Left kidney (tissue), 2 donors: ENCODE results near the gene RANBP9. TPM values are rescaled to one million over a fixed set of nuclear protein-coding genes. Genes with fewer than 3 reads are reported as not detected.

ENCODE experiments used
- DNase-seq: peaks from one replicate; pipeline ENCODE4 v3.0.0-alpha.2; 2013
- polyA plus RNA-seq: library from polyadenylated mRNA; unstranded; fragments of 120-200 nt; gene quantifications from one replicate; pipeline ENCODE4 v1.2.1, GENCODE V29; 2013; ENCODE audit not compliant: insufficient read length

Gene RANBP9
- polyA plus RNA-seq, 1 donor, result 55.5 TPM

- DNase-seq, result no peak
Observed at GRCh38 chr6:13654496-13654895, 57.1 kb downstream of the RANBP9 start.

- no peak for DNase-seq
Observed at GRCh38 chr6:13653296-13653695, 58.3 kb downstream of the RANBP9 start.

- DNase-seq, result no peak
Observed at GRCh38 chr6:13649393-13649792, 62.2 kb downstream of the RANBP9 start.

GRCh38 chr6:13648850-13649249 lies 62.8 kb downstream of the RANBP9 start:
- no peak for DNase-seq

GRCh38 chr6:13643125-13643524 lies 68.5 kb downstream of the RANBP9 start:
- no peak for DNase-seq

- DNase-seq, result no peak
Observed at GRCh38 chr6:13641315-13641714, 70.3 kb downstream of the RANBP9 start.

GRCh38 chr6:13638626-13639025 lies 73.0 kb downstream of the RANBP9 start:
- no peak for DNase-seq

GRCh38 chr6:13638014-13638413 lies 73.6 kb downstream of the RANBP9 start:
- DNase-seq, result no peak

GRCh38 chr6:13635948-13636658 lies 75.5 kb downstream of the RANBP9 start:
- no peak for DNase-seq

GRCh38 chr6:13633343-13633742 lies 78.3 kb downstream of the RANBP9 start:
- no peak for DNase-seq

GRCh38 chr6:13630499-13630898 lies 81.1 kb downstream of the RANBP9 start:
- no peak for DNase-seq

GRCh38 chr6:13629459-13630116 lies 82.0 kb downstream of the RANBP9 start:
- DNase-seq, result no peak

- no peak for DNase-seq
Observed at GRCh38 chr6:13624871-13625288, 86.8 kb downstream of the RANBP9 start.

GRCh38 chr6:13617066-13617465 lies 94.6 kb downstream of the RANBP9 start:
- no peak for DNase-seq

- DNase-seq, result peak; percentile 25
Observed at GRCh38 chr6:13615792-13616120, 95.9 kb downstream of the RANBP9 start.

- peak; percentile 97 for DNase-seq
Observed at GRCh38 chr6:13614926-13615791, 96.5 kb downstream of the RANBP9 start, which contains the start of gene NOL7. TSS of gene NOL7 (plus strand) at chr6:13615335. CDS start at chr6:13615359, 24 bp downstream.

GRCh38 chr6:13614126-13614925 lies 97.3 kb downstream of the RANBP9 start:
- DNase-seq, result no peak

GRCh38 chr6:13613029-13613594 lies 98.5 kb downstream of the RANBP9 start:
- DNase-seq, result no peak

GRCh38 chr6:13611715-13612114 lies 99.9 kb downstream of the RANBP9 start:
- DNase-seq, result no peak

GRCh38 chr6:13605634-13606033 lies 106.0 kb downstream of the RANBP9 start:
- DNase-seq, result no peak

GRCh38 chr6:13604546-13605416 lies 106.9 kb downstream of the RANBP9 start:
- no peak for DNase-seq
